Type B pancreatic cell (in vitro differentiated cells): ENCODE measurements around the gene TRAPPC3. TPM values are rescaled to one million over a fixed set of nuclear protein-coding genes. Genes with fewer than 3 reads are reported as not detected.
A peak's percentile ranks its signal among the peaks of the same experiment; 100 is the strongest.

Experiments
- DNase-seq: peaks from one replicate; pipeline ENCODE4 v3.0.0; 2021; ENCODE audit warnings: mixed read lengths; ENCODE audit not compliant: unreplicated experiment; ENCODE audit errors: extremely low spot score
- H3K27ac Mint-ChIP-seq: 2 replicates; pipeline ENCODE4 v1.8.0; 2021; ENCODE audit warnings: mild to moderate bottlenecking, mixed read lengths
- H3K27me3 Mint-ChIP-seq: 2 replicates; pipeline ENCODE4 v1.8.0; 2021; ENCODE audit warnings: mixed read lengths
- H3K36me3 Mint-ChIP-seq: 2 replicates; pipeline ENCODE4 v1.8.0; 2021; ENCODE audit warnings: mixed read lengths
- H3K4me1 Mint-ChIP-seq: one replicate; pipeline ENCODE4 v1.8.0; 2021; ENCODE audit warnings: mixed read lengths; ENCODE audit not compliant: unreplicated experiment
- H3K4me3 Mint-ChIP-seq: 2 replicates; pipeline ENCODE4 v1.8.0; 2021; ENCODE audit warnings: mild to moderate bottlenecking, mixed read lengths
- H3K9me3 Mint-ChIP-seq: 2 replicates; pipeline ENCODE4 v1.8.0; 2021; ENCODE audit warnings: mixed read lengths
- CTCF ChIP-seq: fragments of 200-600 bp; sonication (generic); conservative IDR thresholded peaks from 2 replicates; pipeline ENCODE4 v1.5.0; 2021; ENCODE audit warnings: antibody characterized with exemption, mild to moderate bottlenecking
- total RNA-seq: library from RNA; stranded (reverse); gene quantifications from 2 replicates; pipeline ENCODE4 v1.2.1, GENCODE V29; 2021; ENCODE audit warnings: low replicate concordance

Gene TRAPPC3
- total RNA-seq, 1 donor from 2014 or later, result 63.4 TPM

- Mint-ChIP-seq H3K4me3 (no peak overlapping the region), H3K9me3 (no peaks in the 10 kb centered on the region), H3K27ac (peak overlapping the region; percentile 64), H3K27me3 (no peaks in the 10 kb centered on the region), H3K4me1 (peaks cover 13% of the 10 kb centered on the region), H3K36me3 (peaks cover 19% of the 10 kb centered on the region)
- TF ChIP-seq CTCF, result no peak
- no peak for DNase-seq
Measured at GRCh38 chr1:36168514-36168913, 19.2 kb upstream of the TRAPPC3 start.

- Mint-ChIP-seq H3K36me3 (peaks cover 25% of the 10 kb centered on the region), H3K9me3 (no peaks in the 10 kb centered on the region), H3K27ac (peak overlapping the region; percentile 93), H3K27me3 (no peaks in the 10 kb centered on the region), H3K4me1 (peaks cover 25% of the 10 kb centered on the region), H3K4me3 (peak overlapping the region; percentile 8)
- TF ChIP-seq CTCF, result no peak
- DNase-seq, result no peak
Measured at GRCh38 chr1:36166938-36167905, 17.9 kb upstream of the TRAPPC3 start.

GRCh38 chr1:36166136-36166535 is 16.9 kb upstream of the TRAPPC3 start:
- Mint-ChIP-seq H3K4me3 (no peak overlapping the region), H3K27ac (peak overlapping the region; percentile 93), H3K36me3 (peaks cover 26% of the 10 kb centered on the region), H3K4me1 (peaks cover 36% of the 10 kb centered on the region), H3K9me3 (no peaks in the 10 kb centered on the region), H3K27me3 (no peaks in the 10 kb centered on the region)
- no peak for TF ChIP-seq CTCF
- no peak for DNase-seq

- Mint-ChIP-seq H3K36me3 (peaks cover 26% of the 10 kb centered on the region), H3K9me3 (no peaks in the 10 kb centered on the region), H3K27me3 (no peaks in the 10 kb centered on the region), H3K4me1 (peaks cover 42% of the 10 kb centered on the region), H3K27ac (peak overlapping the region; percentile 42), H3K4me3 (no peak overlapping the region)
- no peak for TF ChIP-seq CTCF
- DNase-seq, result no peak
Measured at GRCh38 chr1:36165145-36165544, 15.9 kb upstream of the TRAPPC3 start.

GRCh38 chr1:36164361-36164760 is 15.1 kb upstream of the TRAPPC3 start:
- no peak for DNase-seq
- Mint-ChIP-seq H3K4me3 (peak overlapping the region; percentile 4), H3K9me3 (no peaks in the 10 kb centered on the region), H3K4me1 (peaks cover 44% of the 10 kb centered on the region), H3K27me3 (no peaks in the 10 kb centered on the region), H3K27ac (peak overlapping the region; percentile 42), H3K36me3 (peaks cover 28% of the 10 kb centered on the region)
- TF ChIP-seq CTCF, result no peak
